OCI-LY7 (cell line): Measurements from ENCODE around the gene GRID2. TPM values are rescaled to one million over a fixed set of nuclear protein-coding genes. Genes with fewer than 3 reads are reported as not detected.

Experiments
- BruUV-seq: library from RNA; stranded (reverse); fragments of 400-500 nt; replicated peaks from 2 replicates; lab custom pipeline; 2021; lab: Mats Ljungman, UMichigan
- CTCF ChIA-PET: fragments of 300-600 bp; sonication (Branson Sonifier 250); formaldehyde crosslinking; loops from one replicate; lab custom pipeline; 2022; ENCODE audit warnings: antibody characterized with exemption; ENCODE audit not compliant: unreplicated experiment; lab: Charles Lee
- POLR2A ChIA-PET: fragments of 300-600 bp; sonication (Branson Sonifier 250); formaldehyde crosslinking; loops from one replicate; lab custom pipeline; 2022; ENCODE audit warnings: antibody characterized with exemption; lab: Charles Lee
- DNase-seq: peaks from one replicate; pipeline ENCODE4 v3.0.0-alpha.2; 2015; ENCODE audit warnings: low spot score
- H2AFZ ChIP-seq: fragments of 200-600 bp; sonication (generic), shearing (Covaris generic); 2 replicates; pipeline ENCODE4 v1.6.1; 2014; ENCODE audit warnings: mild to moderate bottlenecking, antibody characterized with exemption, low read length, moderate library complexity
- H3K27ac ChIP-seq: fragments of 200-600 bp; sonication (generic); 2 replicates; pipeline ENCODE4 v1.5.1; 2014; ENCODE audit warnings: mixed run types, low read depth, mild to moderate bottlenecking, moderate library complexity, low read length, inconsistent platforms; ENCODE audit not compliant: poor library complexity, severe bottlenecking
- H3K36me3 ChIP-seq: fragments of 200-600 bp; sonication (generic); 2 replicates; pipeline ENCODE4 v1.6.1; 2014; ENCODE audit warnings: mild to moderate bottlenecking, antibody characterized with exemption, low read length, moderate library complexity, mixed read lengths; ENCODE audit not compliant: insufficient read depth
- H3K4me1 ChIP-seq: fragments of 200-600 bp; sonication (generic); 2 replicates; pipeline ENCODE4 v1.5.1; 2014; ENCODE audit warnings: mild to moderate bottlenecking, low read length; ENCODE audit not compliant: insufficient read depth, poor library complexity, severe bottlenecking
- H3K4me2 ChIP-seq: fragments of 200-600 bp; sonication (generic); 2 replicates; pipeline ENCODE4 v1.6.1; 2014; ENCODE audit warnings: mild to moderate bottlenecking, low read length
- H3K4me3 ChIP-seq: fragments of 200-600 bp; sonication (generic); 2 replicates; pipeline ENCODE4 v1.5.1; 2014; ENCODE audit warnings: mild to moderate bottlenecking, low read depth, low read length; ENCODE audit not compliant: poor library complexity, severe bottlenecking
- H3K79me2 ChIP-seq: fragments of 200-600 bp; sonication (generic); 2 replicates; pipeline ENCODE4 v1.6.1; 2016; ENCODE audit warnings: low read depth, mild to moderate bottlenecking, low read length, moderate library complexity, mixed read lengths; ENCODE audit not compliant: insufficient read depth
- H3K9me2 ChIP-seq: fragments of 200-600 bp; sonication (generic); 2 replicates; pipeline ENCODE4 v1.6.1; 2016; ENCODE audit warnings: mild to moderate bottlenecking, low read length, mixed read lengths; ENCODE audit not compliant: insufficient read depth
- H3K9me3 ChIP-seq: fragments of 200-600 bp; sonication (generic); 2 replicates; pipeline ENCODE4 v1.6.1; 2014; ENCODE audit warnings: mild to moderate bottlenecking, mixed run types, low read length, mixed read lengths
- H4K20me1 ChIP-seq: fragments of 200-600 bp; sonication (generic); 2 replicates; pipeline ENCODE4 v1.6.1; 2014; ENCODE audit warnings: mild to moderate bottlenecking, antibody characterized with exemption, low read length, moderate library complexity, mixed read lengths; ENCODE audit not compliant: insufficient read depth
- EZH2phosphoT487 ChIP-seq: fragments of 200-600 bp; sonication (generic); IDR thresholded peaks from 2 replicates; pipeline ENCODE4 v1.6.1; 2018; ENCODE audit warnings: low read depth, borderline replicate concordance, mild to moderate bottlenecking, mixed run types, antibody characterized with exemption, low read length, moderate library complexity, mixed read lengths
- intact Hi-C: fragments of 100-400 bp; cut with micrococcal nuclease; formaldehyde crosslinking; loops from one replicate; pipeline ENCODE4 v1.10.0; 2022; ENCODE audit not compliant: unreplicated experiment
- total RNA-seq, 2 experiments: library from RNA; depleted of rRNA in 1 of 2; stranded (reverse); fragments of >200 nt in 1 of 2; shearing (Covaris generic) in 1 of 2; gene quantifications; 2 replicates each; pipeline ENCODE4 v1.2.3, GENCODE V29; 2014 to 2022
- TF ChIP-seq, protein P1 (sequence below): fragments of 200-600 bp; sonication (generic); conservative IDR thresholded peaks from 2 replicates; pipeline ENCODE4 v1.5.1; 2014; ENCODE audit warnings: mild to moderate bottlenecking, antibody characterized with exemption, low read length, moderate library complexity, mixed read lengths

The GRID2 gene
- total RNA-seq, 2 experiments from 2014 or later: not detected

DNA sequence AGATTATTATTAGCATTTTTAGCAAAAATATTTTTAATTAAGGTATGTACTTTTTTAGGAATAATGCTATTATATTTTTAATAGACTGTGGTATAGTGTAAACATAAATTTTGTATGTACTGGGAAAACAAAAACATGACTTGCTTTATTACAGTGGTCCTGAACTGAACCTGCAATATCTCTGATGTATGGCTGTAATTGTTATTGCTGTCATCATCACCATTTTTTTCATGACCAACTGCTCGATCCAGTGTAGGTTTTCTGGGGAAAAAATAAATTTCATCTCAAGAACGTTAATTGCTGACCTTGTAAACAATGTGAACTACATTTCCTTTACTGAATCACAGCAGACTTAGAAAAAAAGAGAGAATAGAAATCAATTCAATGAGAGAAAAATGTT, 1441.2 kb downstream of the GRID2 start:
- Histone ChIP-seq H2AFZ (no peak overlapping the region), H3K27ac (no peak overlapping the region), H3K4me1 (no peaks in the 10 kb centered on the region), H3K79me2 (no peaks in the 10 kb centered on the region), H3K36me3 (no peaks in the 10 kb centered on the region), H3K4me2 (no peak overlapping the region), H3K9me3 (no peaks in the 10 kb centered on the region), H3K9me2 (no peaks in the 10 kb centered on the region), H4K20me1 (no peaks in the 10 kb centered on the region), H3K4me3 (no peak overlapping the region)
- CTCF ChIA-PET: no interaction called here
- POLR2A ChIA-PET: no interaction called here
- BruUV-seq: no TSS peak
- no peak for TF ChIP-seq EZH2phosphoT487
- TF ChIP-seq, protein P1, sequence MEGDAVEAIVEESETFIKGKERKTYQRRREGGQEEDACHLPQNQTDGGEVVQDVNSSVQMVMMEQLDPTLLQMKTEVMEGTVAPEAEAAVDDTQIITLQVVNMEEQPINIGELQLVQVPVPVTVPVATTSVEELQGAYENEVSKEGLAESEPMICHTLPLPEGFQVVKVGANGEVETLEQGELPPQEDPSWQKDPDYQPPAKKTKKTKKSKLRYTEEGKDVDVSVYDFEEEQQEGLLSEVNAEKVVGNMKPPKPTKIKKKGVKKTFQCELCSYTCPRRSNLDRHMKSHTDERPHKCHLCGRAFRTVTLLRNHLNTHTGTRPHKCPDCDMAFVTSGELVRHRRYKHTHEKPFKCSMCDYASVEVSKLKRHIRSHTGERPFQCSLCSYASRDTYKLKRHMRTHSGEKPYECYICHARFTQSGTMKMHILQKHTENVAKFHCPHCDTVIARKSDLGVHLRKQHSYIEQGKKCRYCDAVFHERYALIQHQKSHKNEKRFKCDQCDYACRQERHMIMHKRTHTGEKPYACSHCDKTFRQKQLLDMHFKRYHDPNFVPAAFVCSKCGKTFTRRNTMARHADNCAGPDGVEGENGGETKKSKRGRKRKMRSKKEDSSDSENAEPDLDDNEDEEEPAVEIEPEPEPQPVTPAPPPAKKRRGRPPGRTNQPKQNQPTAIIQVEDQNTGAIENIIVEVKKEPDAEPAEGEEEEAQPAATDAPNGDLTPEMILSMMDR: no peak
- DNase-seq: no peak
- intact Hi-C loops: no loop called here

DNA sequence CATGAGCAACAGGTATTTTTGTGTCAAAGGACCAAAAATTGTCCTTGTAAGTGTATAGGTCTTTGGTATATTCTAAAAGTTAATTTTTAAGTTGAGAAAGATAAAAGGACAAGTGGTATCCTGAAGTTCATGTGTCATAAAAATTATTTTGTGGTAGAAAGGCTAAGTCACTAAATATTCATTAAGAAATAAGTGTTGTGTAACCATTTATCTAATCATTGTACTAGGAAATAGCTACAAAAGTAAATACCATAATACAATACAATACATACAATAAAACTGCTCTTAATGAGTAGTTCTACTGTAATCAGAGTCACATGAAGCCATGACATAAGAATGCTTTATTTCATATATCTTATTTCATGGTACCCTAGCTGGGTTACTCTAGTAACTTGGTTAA, 1442.3 kb downstream of the GRID2 start:
- intact Hi-C loops: no loop called here
- no peak overlapping the region for H3K4me3 ChIP-seq
- H3K9me3 ChIP-seq: no peaks in the 10 kb centered on the region
- TF ChIP-seq EZH2phosphoT487: no peak
- no peak overlapping the region for H3K4me2 ChIP-seq
- H3K27ac ChIP-seq: no peak overlapping the region
- no TSS peak for BruUV-seq
- no peaks in the 10 kb centered on the region for H3K4me1 ChIP-seq
- ChIA-PET POLR2A (no interaction called here), CTCF (no interaction called here)
- no peak for DNase-seq
- H2AFZ ChIP-seq: no peak overlapping the region
- H4K20me1 ChIP-seq: no peaks in the 10 kb centered on the region
- H3K79me2 ChIP-seq: no peaks in the 10 kb centered on the region
- H3K36me3 ChIP-seq: no peaks in the 10 kb centered on the region
- no peaks in the 10 kb centered on the region for H3K9me2 ChIP-seq

DNA sequence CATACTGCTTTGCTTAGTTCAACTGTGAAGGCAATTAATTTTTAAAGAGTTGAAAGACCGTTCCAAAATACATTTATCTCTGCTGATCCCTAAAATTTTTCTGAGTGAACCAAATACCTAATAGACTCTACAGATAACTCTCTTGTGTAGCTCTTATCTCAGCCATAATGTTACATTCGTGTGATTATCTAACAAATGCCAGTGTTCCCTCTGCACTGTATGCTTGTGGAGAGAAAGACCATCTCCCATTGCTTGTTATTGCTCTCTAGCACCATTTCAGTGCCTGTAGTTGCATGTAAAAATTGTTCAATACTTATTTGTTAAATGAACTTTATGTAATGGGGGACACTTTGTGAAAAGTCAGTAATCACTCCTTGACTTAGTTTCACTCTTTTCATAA, 1443.5 kb downstream of the GRID2 start:
- Histone ChIP-seq H3K27ac (no peak overlapping the region), H3K36me3 (no peaks in the 10 kb centered on the region), H3K4me1 (no peaks in the 10 kb centered on the region), H3K79me2 (no peaks in the 10 kb centered on the region), H3K4me2 (no peak overlapping the region), H3K9me2 (no peaks in the 10 kb centered on the region), H3K9me3 (no peaks in the 10 kb centered on the region), H2AFZ (no peak overlapping the region), H4K20me1 (no peaks in the 10 kb centered on the region), H3K4me3 (no peak overlapping the region)
- ChIA-PET POLR2A (no interaction called here), CTCF (no interaction called here)
- TF ChIP-seq, protein P1: no peak
- no peak for TF ChIP-seq EZH2phosphoT487
- no peak for DNase-seq
- intact Hi-C loops: no loop called here
- no TSS peak for BruUV-seq
